Peyer's patch (tissue), 4 donors: ENCODE measurements around the gene RERE.
A peak's percentile ranks its signal among the peaks of the same experiment; 100 is the strongest.

Source experiments
- CTCF ChIP-seq, 6 experiments: fragments of 450-650 bp in 4 of 6; fragments of 200-600 bp in 2 of 6; sonication (generic) in 1 of 6; IDR thresholded peaks; one replicate each; pipeline ENCODE4 v1.5.1; 2017 to 2019; ENCODE audit warnings: antibody characterized with exemption in 6 of 6, mild to moderate bottlenecking in 3 of 6, moderate library complexity in 1 of 6
- POLR2A ChIP-seq, 2 donors: fragments of 450-650 bp; IDR thresholded peaks; one replicate each; pipeline ENCODE4 v1.5.1; 2017; ENCODE audit warnings: antibody characterized with exemption in 2 of 2, mild to moderate bottlenecking in 2 of 2, moderate library complexity in 2 of 2

- TF ChIP-seq POLR2A (IDR thresholded peaks at IDR 0.05) (no peak), CTCF (IDR thresholded peaks at IDR 0.05) (peak; percentile 52 to 94 (median 80))
Observed at GRCh38 chr1:8348777-8349472, 468.5 kb downstream of the RERE start.
